Cardiac fibroblast (primary cell): ENCODE measurements around the gene GGTLC2.

Source experiments
- DNase-seq, 2 donors: peaks; one replicate each; pipeline versions ENCODE4 v3.0.0 to v3.0.0-alpha.2; 2010; ENCODE audit warnings: low read depth in 2 of 2
- H3K4me3 ChIP-seq, 2 donors: replicated peaks in 1 of 2; 1 replicate in 1 of 2; 2 replicates in 1 of 2; pipeline ENCODE4 v1.5.1; 2011; ENCODE audit warnings: low read depth in 2 of 2, low read length in 2 of 2, mild to moderate bottlenecking in 2 of 2, moderate library complexity in 1 of 2
- CTCF ChIP-seq: IDR thresholded peaks from one replicate; pipeline ENCODE4 v1.5.1; 2011; ENCODE audit warnings: low read depth, mild to moderate bottlenecking, low read length, inconsistent platforms

Gene GGTLC2

GRCh38 chr22:22671506-22671905 is 27.1 kb downstream of the GGTLC2 start:
- DNase-seq, result no peak
- no peak overlapping the region for H3K4me3 ChIP-seq
- no peak for TF ChIP-seq CTCF

- TF ChIP-seq CTCF, result no peak
- DNase-seq, result no peak
- no peak overlapping the region for H3K4me3 ChIP-seq
Observed at GRCh38 chr22:22673099-22673498, 28.7 kb downstream of the GGTLC2 start.

GRCh38 chr22:22673628-22674027 is 29.2 kb downstream of the GGTLC2 start:
- no peak overlapping the region for H3K4me3 ChIP-seq
- no peak for DNase-seq
- no peak for TF ChIP-seq CTCF

- no peak for DNase-seq
- H3K4me3 ChIP-seq, result no peak overlapping the region
- TF ChIP-seq CTCF, result no peak
Observed at GRCh38 chr22:22674467-22674866, 30.1 kb downstream of the GGTLC2 start.

GRCh38 chr22:22678970-22679369 is 34.6 kb downstream of the GGTLC2 start:
- no peak for TF ChIP-seq CTCF
- no peak for DNase-seq
- H3K4me3 ChIP-seq, result no peak overlapping the region

GRCh38 chr22:22680396-22680795 is 36.0 kb downstream of the GGTLC2 start:
- H3K4me3 ChIP-seq, result no peak overlapping the region
- no peak for TF ChIP-seq CTCF
- no peak for DNase-seq

GRCh38 chr22:22681221-22681739 is 36.9 kb downstream of the GGTLC2 start:
- no peak for TF ChIP-seq CTCF
- H3K4me3 ChIP-seq, result no peak overlapping the region
- DNase-seq, result peak in 1 of 2 donors; percentile 10
